ENCODE measurements around the gene ZNF714.

- no peak for TF ChIP-seq CTCF (conservative IDR thresholded peaks at IDR 0.05; ENCODE audit: low read depth, low read length)
- no peak for TF ChIP-seq EZH2phosphoT487 (IDR thresholded peaks at IDR 0.05; ENCODE audit: borderline replicate concordance, low read length)
- no peak for TF ChIP-seq EZH2 (IDR thresholded peaks at IDR 0.05; ENCODE audit: low read length, unreplicated experiment)
Measured at GRCh38 chr19:21128901-21129698, 47.1 kb downstream of the ZNF714 start.

Measured in PC-3 (cell line).